ENCODE data around the gene TLR6. TPM values are rescaled to one million over a fixed set of nuclear protein-coding genes. Genes with fewer than 3 reads are reported as not detected.

Gene TLR6
- total and polyA plus RNA-seq, 2 donors (not counting 1 experiment from before 2014, with no cell fraction given): 10.0 to 60.6 TPM

GRCh38 chr4:38791010-38791409, 65.6 kb downstream of the TLR6 start:
- no peaks in the 10 kb centered on the region for H3K27me3 Mint-ChIP-seq
- Histone ChIP-seq H3K79me2 (ENCODE audit: control insufficient read depth, insufficient read depth, low read length) (no peaks in the 10 kb centered on the region), H3K36me3 (replicated peaks in 1 of 2; ENCODE audit: control extremely low read depth in 1 of 2, control insufficient read depth in 1 of 2, extremely low read depth in 1 of 2, insufficient read depth in 2 of 2, low read length in 1 of 2) (peaks cover 11 to 16% of the 10 kb centered on the region in 2 experiments), H3K9ac (ENCODE audit: low read length) (no peak overlapping the region), H3K9me3 (ENCODE audit: control extremely low read depth in 1 of 3, control insufficient read depth in 2 of 3, insufficient read depth in 1 of 3, low read length in 2 of 3) (peaks cover 5 to 42% (median 13%) of the 10 kb centered on the region in 3 donors), H3K27me3 (replicated peaks in 1 of 4; ENCODE audit: control extremely low read depth in 1 of 4, control insufficient read depth in 3 of 4, insufficient read depth in 4 of 4, low read length in 3 of 4) (no peaks in the 10 kb centered on the region), H4K20me1 (ENCODE audit: control insufficient read depth, insufficient read depth, low read length, poor library complexity, severe bottlenecking) (no peaks in the 10 kb centered on the region), H3K27ac (ENCODE audit: low read length in 2 of 2) (peak overlapping the region in 1 of 2 donors; percentile 42), H2AFZ (ENCODE audit: insufficient read depth, low read depth, low read length, poor library complexity, severe bottlenecking) (no peak overlapping the region), H3K4me3 (ENCODE audit: control extremely low read depth in 1 of 5, extremely low read depth in 1 of 5, insufficient read depth in 1 of 5, low read depth in 2 of 5, low read length in 4 of 5) (peak overlapping the region in 1 of 5 experiments; percentile 11), H3K4me2 (replicated peaks; ENCODE audit: low read depth, low read length, poor library complexity, severe bottlenecking) (no peak overlapping the region), H3K4me1 (ENCODE audit: control insufficient read depth in 2 of 2, insufficient read depth in 2 of 2, low read length in 2 of 2) (peaks cover 3 to 8% of the 10 kb centered on the region in 2 donors)
- peaks cover 13% of the 10 kb centered on the region for H3K9me3 Mint-ChIP-seq (ENCODE audit: insufficient read depth)
- POLR2A ChIA-PET: interaction anchor here (0.7 to 1.2 kb wide), 2 partner anchors 8 to 13 kb away, joined by 3 read pairs; partner anchors contain the start of gene TLR10
- DNase-seq (no peak), ATAC-seq (ENCODE audit: low read depth) (no peak)
- TF ChIP-seq CTCF (IDR thresholded peaks at IDR 0.05) (no peak), EZH2 (IDR thresholded peaks at IDR 0.05; ENCODE audit: borderline replicate concordance, insufficient read depth, low read depth, low read length, poor library complexity, severe bottlenecking) (no peak)
- no peak overlapping the region for H3K4me3 Mint-ChIP-seq
- H3K4me1 Mint-ChIP-seq: peaks cover 12% of the 10 kb centered on the region
- CTCF ChIA-PET: interaction anchor here (1.0 to 5.5 kb wide), 4 partner anchors 9 to 612 kb away, joined by 3 to 36 read pairs (median 23); partner anchors contain the start of genes TLR1 and TLR10
- intact Hi-C loops (cut with micrococcal nuclease): no loop called here
- 80% methylated on average over 1 of the region's 2 CpGs for WGBS (ENCODE audit: insufficient coverage)
- no peak overlapping the region for H3K27ac Mint-ChIP-seq

- peaks cover 10% of the 10 kb centered on the region for H3K79me2 ChIP-seq (ENCODE audit: control insufficient read depth, insufficient read depth, low read length)
- Mint-ChIP-seq H3K4me3 (no peak overlapping the region), H3K27ac (no peak overlapping the region), H3K27me3 (no peaks in the 10 kb centered on the region), H3K4me1 (peaks cover 31% of the 10 kb centered on the region), H3K9me3 (ENCODE audit: insufficient read depth) (peaks cover 7% of the 10 kb centered on the region)
- ATAC-seq (ENCODE audit: low read depth) (no peak), DNase-seq (no peak)
- H3K4me2 ChIP-seq (replicated peaks; ENCODE audit: low read depth, low read length, poor library complexity, severe bottlenecking): no peak overlapping the region
- peaks cover 2 to 27% (median 14%) of the 10 kb centered on the region in 3 donors for H3K9me3 ChIP-seq (ENCODE audit: control extremely low read depth in 1 of 3, control insufficient read depth in 2 of 3, insufficient read depth in 1 of 3, low read length in 2 of 3)
- peaks cover 8 to 20% of the 10 kb centered on the region in 2 donors for H3K4me1 ChIP-seq (ENCODE audit: control insufficient read depth in 2 of 2, insufficient read depth in 2 of 2, low read length in 2 of 2)
- no peak overlapping the region for H3K4me3 ChIP-seq (ENCODE audit: control extremely low read depth in 1 of 5, extremely low read depth in 1 of 5, insufficient read depth in 1 of 5, low read depth in 2 of 5, low read length in 4 of 5)
- H3K27me3 ChIP-seq (replicated peaks in 1 of 4; ENCODE audit: control extremely low read depth in 1 of 4, control insufficient read depth in 3 of 4, insufficient read depth in 4 of 4, low read length in 3 of 4): no peaks in the 10 kb centered on the region
- no peak overlapping the region for H3K27ac ChIP-seq (ENCODE audit: low read length in 2 of 2)
- intact Hi-C loops (cut with micrococcal nuclease): loop anchor here (10.0 kb wide), 1 partner anchor 124 kb away; the partner anchor contains the start of gene KLF3
- peaks cover 0 to 4% of the 10 kb centered on the region in 2 experiments for H3K36me3 ChIP-seq (replicated peaks in 1 of 2; ENCODE audit: control extremely low read depth in 1 of 2, control insufficient read depth in 1 of 2, extremely low read depth in 1 of 2, insufficient read depth in 2 of 2, low read length in 1 of 2)
- TF ChIP-seq EZH2 (IDR thresholded peaks at IDR 0.05; ENCODE audit: borderline replicate concordance, insufficient read depth, low read depth, low read length, poor library complexity, severe bottlenecking) (no peak), CTCF (IDR thresholded peaks at IDR 0.05) (no peak)
- ChIA-PET CTCF (interaction anchor here (1.4 to 5.5 kb wide), 3 partner anchors 9 to 30 kb away, joined by 3 to 36 read pairs (median 28); partner anchors contain the start of gene TLR1), POLR2A (no interaction called here)
- H3K9ac ChIP-seq (ENCODE audit: low read length): no peak overlapping the region
- H4K20me1 ChIP-seq (ENCODE audit: control insufficient read depth, insufficient read depth, low read length, poor library complexity, severe bottlenecking): no peaks in the 10 kb centered on the region
- WGBS (ENCODE audit: insufficient coverage): no CpG with 5 or more reads among the region's 1 CpG
- H2AFZ ChIP-seq (ENCODE audit: insufficient read depth, low read depth, low read length, poor library complexity, severe bottlenecking): no peak overlapping the region
Observed at GRCh38 chr4:38788317-38788716, 68.3 kb downstream of the TLR6 start.
